HG03039 (cell line): Measurements from ENCODE around the gene PROX2.

ENCODE experiments used
- ATAC-seq: cut with Tn5 transposase; IDR thresholded peaks from one replicate; pipeline ENCODE4 v1.9.1; 2021; ENCODE audit warnings: mild to moderate bottlenecking, moderate library complexity; ENCODE audit not compliant: unreplicated experiment

The PROX2 gene

GRCh38 chr14:74875941-74876913 is at the start of gene PROX2:
Gene PROX2 (minus strand): TSS chr14:74876145. CDS start chr14:74863834, 12,311 bp downstream.
- ATAC-seq, result no peak

- ATAC-seq, result no peak
These were observed 48.1 kb upstream of the PROX2 start for GRCh38 chr14:74924061-74924460.

- ATAC-seq, result peak; percentile 83
These were observed 46.9 kb upstream of the PROX2 start, which contains the start of gene RPS6KL1 for GRCh38 chr14:74922752-74923401. Gene RPS6KL1 (minus strand): TSS chr14:74923260. CDS start chr14:74921541, 1,719 bp downstream.

- no peak for ATAC-seq
These were observed 46.2 kb upstream of the PROX2 start for GRCh38 chr14:74921987-74922751.

- no peak for ATAC-seq
These were observed 45.2 kb upstream of the PROX2 start for GRCh38 chr14:74921053-74921620.

- ATAC-seq, result no peak
These were observed 44.3 kb upstream of the PROX2 start for GRCh38 chr14:74920281-74920680.

- ATAC-seq, result no peak
These were observed 43.6 kb upstream of the PROX2 start for GRCh38 chr14:74919421-74920165.

GRCh38 chr14:74918380-74918779 is 42.4 kb upstream of the PROX2 start:
- no peak for ATAC-seq

GRCh38 chr14:74917646-74918081 is 41.7 kb upstream of the PROX2 start:
- ATAC-seq, result no peak

GRCh38 chr14:74917178-74917543 is 41.2 kb upstream of the PROX2 start:
- ATAC-seq, result no peak

GRCh38 chr14:74915826-74916225 is 39.9 kb upstream of the PROX2 start:
- no peak for ATAC-seq

GRCh38 chr14:74915426-74915825 is 39.5 kb upstream of the PROX2 start:
- ATAC-seq, result no peak

GRCh38 chr14:74913986-74914573 is 38.1 kb upstream of the PROX2 start:
- ATAC-seq, result no peak

- no peak for ATAC-seq
These were observed 37.5 kb upstream of the PROX2 start for GRCh38 chr14:74913393-74913910.

- no peak for ATAC-seq
These were observed 36.9 kb upstream of the PROX2 start for GRCh38 chr14:74912801-74913200.

GRCh38 chr14:74912111-74912510 is 36.2 kb upstream of the PROX2 start:
- ATAC-seq, result no peak

GRCh38 chr14:74911704-74912103 is 35.8 kb upstream of the PROX2 start:
- ATAC-seq, result no peak

GRCh38 chr14:74911221-74911620 is 35.3 kb upstream of the PROX2 start:
- ATAC-seq, result no peak

- no peak for ATAC-seq
These were observed 34.6 kb upstream of the PROX2 start for GRCh38 chr14:74910556-74910955.
